T follicular helper cell (primary cell): ENCODE measurements around the gene USP7.
"Not testable (repeated sequence)": the region's sequence is repeated elsewhere in the genome, so short reads cannot be mapped to it uniquely, and the experiment has no call there.

Source experiments
- DNase-seq: peaks from one replicate; pipeline ENCODE4 v3.0.0-alpha.2; 2020; ENCODE audit warnings: low read depth

USP7 gene

DNA sequence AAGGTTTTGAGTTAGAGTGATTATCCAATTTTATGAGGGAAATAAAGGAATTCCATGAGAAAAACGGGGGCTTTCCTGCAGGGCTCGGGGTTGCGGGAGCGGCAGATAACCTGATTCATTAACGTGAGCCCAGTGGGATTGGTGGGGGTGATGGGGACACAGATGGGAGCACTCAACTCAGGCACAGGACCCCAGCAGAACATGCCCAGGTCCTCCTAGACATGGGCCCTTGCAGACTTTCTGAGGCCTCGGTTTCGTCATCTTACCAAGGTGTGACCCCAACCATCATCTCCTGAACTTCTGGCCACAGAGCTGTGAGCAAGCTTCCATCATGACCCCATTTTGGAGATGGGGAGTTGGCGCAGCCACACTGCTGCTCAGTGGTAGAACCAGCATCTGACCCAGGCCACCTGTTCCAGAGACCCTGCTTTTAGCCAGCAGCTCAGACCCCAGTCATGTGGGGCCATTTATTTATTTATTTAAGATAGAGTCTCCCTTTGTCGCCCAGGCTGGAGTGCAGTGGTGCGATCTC lies 117.2 kb downstream of the USP7 start:
- DNase-seq = no peak

DNA sequence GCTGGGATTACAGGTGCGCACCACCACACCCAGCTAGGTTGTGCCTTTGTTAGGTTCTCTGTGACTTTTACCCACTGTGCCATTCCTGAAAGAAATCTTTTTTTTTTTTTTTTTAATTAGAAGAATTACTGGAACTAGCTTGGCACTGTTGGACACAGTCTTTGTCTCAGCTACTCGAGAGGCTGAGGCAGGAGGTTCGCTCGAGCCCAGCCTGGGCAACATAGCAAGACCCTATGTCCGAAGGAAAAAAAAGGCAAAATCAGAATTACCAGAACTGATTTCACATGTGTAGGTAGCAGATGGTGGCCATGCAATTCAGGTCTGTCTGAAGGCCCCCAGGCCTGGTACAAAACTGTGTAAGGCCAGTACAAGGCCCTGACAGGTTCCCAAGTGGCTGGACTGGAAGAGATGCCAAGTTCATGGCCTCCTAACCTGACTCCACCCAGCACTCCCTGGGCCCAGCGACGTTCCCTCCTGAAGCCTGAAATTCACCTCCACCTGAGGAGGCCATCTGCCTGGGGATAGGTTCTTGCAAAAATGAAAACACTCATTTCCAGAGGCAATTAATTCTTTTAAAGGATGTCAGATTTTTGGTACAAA lies 117.9 kb downstream of the USP7 start:
- DNase-seq = no peak

DNA sequence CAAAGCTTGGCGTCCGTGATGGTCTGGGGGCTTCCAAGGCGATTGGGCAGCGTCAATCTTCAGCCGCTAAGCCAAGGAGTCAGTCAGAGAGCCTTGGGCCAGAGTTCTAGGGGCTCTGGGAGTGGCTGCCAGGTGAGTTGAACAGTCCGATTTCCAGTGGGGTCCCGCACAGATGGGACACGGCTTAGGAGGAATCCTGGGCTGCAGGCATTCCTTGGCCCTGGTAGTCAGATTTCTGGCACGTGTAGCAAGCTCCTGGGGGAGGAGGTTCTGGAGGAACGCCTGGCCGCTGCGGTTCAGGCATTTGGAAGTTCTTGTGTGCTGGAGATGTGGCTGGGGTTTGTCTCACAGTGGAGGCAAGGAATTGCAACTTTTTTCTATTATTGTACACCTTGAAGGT lies 120.4 kb downstream of the USP7 start:
- DNase-seq = not testable (repeated sequence)
